Astrocyte (in vitro differentiated cells and primary cell): Measurements from ENCODE around the gene MRPL55.

Experiments
- EZH2 ChIP-seq: IDR thresholded peaks from 2 replicates; pipeline ENCODE4 v1.6.1; 2012; ENCODE audit warnings: mild to moderate bottlenecking, low read length, inconsistent platforms; ENCODE audit not compliant: insufficient read depth
- TF ChIP-seq, protein P1 (sequence below): IDR thresholded peaks from 2 replicates; pipeline ENCODE4 v1.5.1; 2011; ENCODE audit warnings: low read depth, mild to moderate bottlenecking, inconsistent platforms, low read length, moderate library complexity; ENCODE audit not compliant: insufficient read depth

DNA sequence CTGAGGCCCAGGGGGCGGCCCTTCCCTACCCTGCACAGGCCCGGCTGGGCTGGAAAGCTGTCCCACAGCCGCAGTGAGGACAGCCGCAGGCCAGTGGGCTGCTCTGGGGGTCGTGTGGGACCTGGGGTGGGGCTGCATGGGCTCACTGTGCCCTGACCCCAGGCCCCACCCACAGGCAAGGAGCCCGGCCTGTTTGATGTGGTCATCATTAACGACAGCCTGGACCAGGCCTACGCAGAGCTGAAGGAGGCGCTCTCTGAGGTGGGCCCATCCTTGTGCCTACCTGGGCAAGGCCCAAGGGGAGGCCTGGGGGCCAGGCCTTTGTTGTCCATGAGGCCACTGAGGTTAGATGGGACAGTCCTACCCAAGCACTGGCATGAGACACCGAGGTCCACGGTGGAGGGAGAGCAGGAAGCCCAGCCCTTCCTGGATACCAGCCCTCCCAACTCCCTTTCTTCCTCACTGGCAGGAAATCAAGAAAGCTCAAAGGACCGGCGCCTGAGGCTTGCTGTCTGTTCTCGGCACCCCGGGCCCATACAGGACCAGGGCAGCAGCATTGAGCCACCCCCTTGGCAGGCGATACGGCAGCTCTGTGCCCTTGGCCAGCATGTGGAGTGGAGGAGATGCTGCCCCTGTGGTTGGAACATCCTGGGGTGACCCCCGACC is 39.2 kb upstream of the MRPL55 start:
- TF ChIP-seq, protein P1, sequence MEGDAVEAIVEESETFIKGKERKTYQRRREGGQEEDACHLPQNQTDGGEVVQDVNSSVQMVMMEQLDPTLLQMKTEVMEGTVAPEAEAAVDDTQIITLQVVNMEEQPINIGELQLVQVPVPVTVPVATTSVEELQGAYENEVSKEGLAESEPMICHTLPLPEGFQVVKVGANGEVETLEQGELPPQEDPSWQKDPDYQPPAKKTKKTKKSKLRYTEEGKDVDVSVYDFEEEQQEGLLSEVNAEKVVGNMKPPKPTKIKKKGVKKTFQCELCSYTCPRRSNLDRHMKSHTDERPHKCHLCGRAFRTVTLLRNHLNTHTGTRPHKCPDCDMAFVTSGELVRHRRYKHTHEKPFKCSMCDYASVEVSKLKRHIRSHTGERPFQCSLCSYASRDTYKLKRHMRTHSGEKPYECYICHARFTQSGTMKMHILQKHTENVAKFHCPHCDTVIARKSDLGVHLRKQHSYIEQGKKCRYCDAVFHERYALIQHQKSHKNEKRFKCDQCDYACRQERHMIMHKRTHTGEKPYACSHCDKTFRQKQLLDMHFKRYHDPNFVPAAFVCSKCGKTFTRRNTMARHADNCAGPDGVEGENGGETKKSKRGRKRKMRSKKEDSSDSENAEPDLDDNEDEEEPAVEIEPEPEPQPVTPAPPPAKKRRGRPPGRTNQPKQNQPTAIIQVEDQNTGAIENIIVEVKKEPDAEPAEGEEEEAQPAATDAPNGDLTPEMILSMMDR, result no peak
- no peak for TF ChIP-seq EZH2
